ENCODE measurements around the gene IER3. TPM values are rescaled to one million over a fixed set of nuclear protein-coding genes. Genes with fewer than 3 reads are reported as not detected.
A peak's percentile ranks its signal among the peaks of the same experiment; 100 is the strongest.

The IER3 gene
- total and polyA plus RNA-seq, 2 of the 13 experiments (the other 11 are each of a cell fraction or from before 2014, with no cell fraction given): 51.1 to 131 TPM

- Histone ChIP-seq H4K20me1 (ENCODE audit: insufficient read depth, low read length) (no peaks in the 10 kb centered on the region), H3K9ac (ENCODE audit: insufficient read depth, low read depth, low read length) (peak overlapping the region; percentile 25; the same call in 1 of the 2 replicates), H3K27ac (ENCODE audit: extremely low read length, insufficient read depth, low read length) (peak overlapping the region; percentile 51), H3K4me2 (ENCODE audit: low read depth, low read length) (peak overlapping the region; percentile 32), H2AFZ (ENCODE audit: low read length) (peak overlapping the region; percentile 48), H3K36me3 (replicated peaks in 1 of 2; ENCODE audit: control insufficient read depth in 1 of 2, insufficient read depth in 2 of 2, low read length in 2 of 2) (no peaks in the 10 kb centered on the region), H3K27me3 (ENCODE audit: control insufficient read depth in 1 of 2, insufficient read depth in 2 of 2, low read length in 2 of 2) (no peaks in the 10 kb centered on the region), H3K4me3 (replicated peaks in 1 of 3; ENCODE audit: insufficient read depth in 1 of 3, low read depth in 2 of 3, low read length in 3 of 3) (0 out of 6 replicates have a peak overlapping the region, but pooled peaks of 1 of the 3 experiments have one; percentile 26), H3K9me3 (ENCODE audit: low read length) (no peaks in the 10 kb centered on the region), H3K79me2 (ENCODE audit: insufficient read depth, low read length) (no peaks in the 10 kb centered on the region), H3K4me1 (ENCODE audit: insufficient read depth, low read length) (peaks cover 72% of the 10 kb centered on the region)
- ATAC-seq (peak; percentile 19; the same call in 2 of the 3 replicates), DNase-seq (ENCODE audit: low spot score) (peak; percentile 75), FAIRE-seq (no peak)
- POLR2A ChIA-PET: interaction anchor here (0.7 to 1.3 kb wide), 6 partner anchors 12 to 52 kb away, joined by 3 to 7 read pairs (median 3); partner anchors contain the start of genes FLOT1 and IER3
- CTCF ChIA-PET (ENCODE audit: low intra/inter-chr PET ratio, low total read pairs): no interaction called here
- BruUV-seq (replicated peaks): no TSS peak
- in situ Hi-C loops (cut with HindIII; ENCODE audit: extremely low pct_ligation_motif_present, low pct_unique_long_range_greater_than_20kb) (no loop called here), intact Hi-C loops (cut with micrococcal nuclease; ENCODE audit: unreplicated experiment) (no loop called here)
- WGBS (ENCODE audit: low lambda C conversion rate): 37% methylated on average over 6 of the region's 6 CpGs
- no peak for TF ChIP-seq RAD21 (CRISPR knock-in tag; IDR thresholded peaks at IDR 0.05)
- no peak for TF ChIP-seq ZNF24 (IDR thresholded peaks at IDR 0.05)
- TF ChIP-seq ZNF770 (CRISPR knock-in tag; IDR thresholded peaks at IDR 0.05): peak; percentile 82; the same call in 1 of the 2 replicates
- TF ChIP-seq SOX5 (CRISPR knock-in tag; IDR thresholded peaks at IDR 0.05; ENCODE audit: borderline replicate concordance): peak; percentile 51; the same call in 1 of the 2 replicates
- no peak for TF ChIP-seq ZNF180 (CRISPR knock-in tag; IDR thresholded peaks at IDR 0.05; ENCODE audit: borderline replicate concordance, low read depth)
- TF ChIP-seq ZNF234 (CRISPR knock-in tag; conservative IDR thresholded peaks at IDR 0.05): no peak
- no peak for TF ChIP-seq ZMYM3 (CRISPR knock-in tag; IDR thresholded peaks at IDR 0.05)
- TF ChIP-seq SYNCRIP (IDR thresholded peaks at IDR 0.05; ENCODE audit: insufficient read depth, low read depth, low read length): no peak
- TF ChIP-seq ZNF784 (CRISPR knock-in tag; IDR thresholded peaks at IDR 0.05; ENCODE audit: borderline replicate concordance): no peak
- no peak for TF ChIP-seq REPIN1 (CRISPR knock-in tag; IDR thresholded peaks at IDR 0.05; ENCODE audit: borderline replicate concordance, low read depth)
- no peak for TF ChIP-seq RFX3 (CRISPR knock-in tag; IDR thresholded peaks at IDR 0.05)
- 0 out of 2 replicates have a peak, but pooled peaks have one; percentile 36 for TF ChIP-seq ELF1 (CRISPR knock-in tag; IDR thresholded peaks at IDR 0.05)
- no peak for TF ChIP-seq PATZ1 (CRISPR knock-in tag; IDR thresholded peaks at IDR 0.05)
- TF ChIP-seq NFIC (IDR thresholded peaks at IDR 0.05; ENCODE audit: low read length): peak; percentile 49; the same call in 1 of the 2 replicates
Observed at GRCh38 chr6:30793521-30794194, 49.3 kb upstream of the IER3 start.
